Karpas-422 (cell line): Measurements from ENCODE around the gene DMD. TPM values are rescaled to one million over a fixed set of nuclear protein-coding genes. Genes with fewer than 3 reads are reported as not detected.
A peak's percentile ranks its signal among the peaks of the same experiment; 100 is the strongest.
"Not testable (repeated sequence)": the region's sequence is repeated elsewhere in the genome, so short reads cannot be mapped to it uniquely, and the experiment has no call there.

Experiments
- DNase-seq: peaks from one replicate; pipeline ENCODE4 v3.0.0-alpha.2; 2015
- H2AFZ ChIP-seq: fragments of 200-600 bp; sonication (generic); 2 replicates; pipeline ENCODE4 v1.6.1; 2014; ENCODE audit warnings: antibody characterized with exemption, low read length, mixed read lengths
- H3K27ac ChIP-seq: fragments of 200-600 bp; sonication (generic); 2 replicates; pipeline ENCODE4 v1.5.1; 2014; ENCODE audit warnings: mild to moderate bottlenecking, low read length, moderate library complexity
- H3K27me3 ChIP-seq: fragments of 200-600 bp; sonication (generic); 2 replicates; pipeline ENCODE4 v1.6.1; 2014; ENCODE audit warnings: low read length, mixed read lengths
- H3K36me3 ChIP-seq: fragments of 200-600 bp; sonication (generic); 2 replicates; pipeline ENCODE4 v1.6.1; 2014; ENCODE audit warnings: low read length, mixed read lengths; ENCODE audit not compliant: insufficient read depth
- H3K4me1 ChIP-seq: fragments of 200-600 bp; sonication (generic); 2 replicates; pipeline ENCODE4 v1.6.1; 2014; ENCODE audit warnings: mild to moderate bottlenecking, low read length, mixed read lengths
- H3K4me2 ChIP-seq: fragments of 200-600 bp; sonication (generic); 2 replicates; pipeline ENCODE4 v1.6.1; 2014; ENCODE audit warnings: low read length, low read depth, mild to moderate bottlenecking; ENCODE audit not compliant: poor library complexity, severe bottlenecking
- H3K4me3 ChIP-seq: fragments of 200-600 bp; sonication (generic); 2 replicates; pipeline ENCODE4 v1.5.1; 2014; ENCODE audit warnings: mild to moderate bottlenecking, antibody characterized with exemption, low read length, mixed read lengths
- H3K79me2 ChIP-seq: fragments of 200-600 bp; sonication (generic); 2 replicates; pipeline ENCODE4 v1.6.1; 2014; ENCODE audit warnings: mild to moderate bottlenecking, low read length, mixed read lengths
- H3K9ac ChIP-seq: fragments of 200-600 bp; sonication (generic); 2 replicates; pipeline ENCODE4 v1.6.0; 2014; ENCODE audit warnings: low read length
- H3K9me2 ChIP-seq: fragments of 200-600 bp; sonication (generic), shearing (Covaris generic); replicated peaks from 2 replicates; pipeline ENCODE4 v1.6.0; 2014; ENCODE audit warnings: mild to moderate bottlenecking, low read length, moderate library complexity; ENCODE audit not compliant: insufficient read depth
- H3K9me3 ChIP-seq: fragments of 300-700, 200-600 bp; sonication (generic); 2 replicates; pipeline ENCODE4 v1.6.1; 2014; ENCODE audit warnings: low read length, mixed read lengths
- H4K20me1 ChIP-seq: fragments of 200-600 bp; sonication (generic); 2 replicates; pipeline ENCODE4 v1.6.1; 2014; ENCODE audit warnings: mild to moderate bottlenecking, antibody characterized with exemption, low read length, low read depth; ENCODE audit not compliant: insufficient read depth
- total RNA-seq: library from RNA; depleted of rRNA; stranded (reverse); fragments of >200 nt; shearing (Covaris generic); gene quantifications from 2 replicates; pipeline ENCODE4 v1.2.3, GENCODE V29; 2014; ENCODE audit warnings: low replicate concordance

The DMD gene
- total RNA-seq, 1 experiment from 2014 or later = not detected

DNA sequence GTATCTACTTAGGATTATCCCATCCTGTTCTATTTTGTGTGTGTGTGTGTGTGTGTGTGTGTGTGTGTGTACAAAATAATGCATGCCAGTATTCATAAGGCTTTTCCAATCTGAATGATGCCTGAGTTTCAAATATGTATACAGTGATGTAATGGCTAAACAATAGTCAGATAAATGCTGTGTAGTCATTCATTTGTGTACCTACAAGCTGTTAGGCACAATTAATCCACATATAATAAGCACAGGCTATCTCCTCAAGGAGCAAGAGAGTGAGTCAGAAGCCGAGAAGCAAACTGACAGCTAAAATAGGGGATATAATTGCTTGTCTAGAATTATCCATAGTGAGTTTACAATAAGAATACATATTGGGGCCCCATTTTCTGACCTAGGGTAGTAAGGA lies 15.7 kb downstream of the DMD start:
- peaks cover 10% of the 10 kb centered on the region for H3K9me3 ChIP-seq
- H3K4me1 ChIP-seq = 0 out of 2 replicates have a peak, but pooled peaks cover 4% of the 10 kb centered on the region
- no peaks in the 10 kb centered on the region for H3K9me2 ChIP-seq
- no peaks in the 10 kb centered on the region for H3K27me3 ChIP-seq
- no peak overlapping the region for H3K27ac ChIP-seq
- H3K9ac ChIP-seq = no peak overlapping the region
- H4K20me1 ChIP-seq = no peaks in the 10 kb centered on the region
- no peaks in the 10 kb centered on the region for H3K36me3 ChIP-seq
- H3K79me2 ChIP-seq = no peaks in the 10 kb centered on the region
- no peak overlapping the region for H3K4me3 ChIP-seq
- no peak for DNase-seq
- no peak overlapping the region for H2AFZ ChIP-seq
- no peak overlapping the region for H3K4me2 ChIP-seq

- Histone ChIP-seq H3K9me3 (peaks cover 10% of the 10 kb centered on the region), H3K9ac (no peak overlapping the region), H2AFZ (no peak overlapping the region)
Observed at GRCh38 chrX:33194876-33195433, 16.4 kb downstream of the DMD start.

DNA sequence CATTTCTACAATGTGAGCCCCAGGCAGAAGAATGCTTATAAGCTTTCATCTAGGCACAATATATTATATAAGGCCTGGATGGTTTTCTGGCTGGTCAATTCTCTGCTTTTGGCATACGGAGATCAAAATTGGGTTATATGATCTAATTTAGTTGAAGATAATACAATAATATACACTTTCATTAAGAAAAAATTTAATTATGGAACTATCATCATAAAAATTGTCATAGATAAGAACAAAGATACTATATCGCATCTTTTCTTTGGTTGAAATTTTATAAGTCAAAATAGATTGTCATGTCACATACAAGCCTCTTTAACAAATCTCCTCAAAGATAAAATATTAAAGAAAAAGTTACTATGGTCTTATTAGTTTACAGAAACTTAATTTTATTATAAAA lies 17.1 kb downstream of the DMD start:
- Histone ChIP-seq H3K9me2 (no peaks in the 10 kb centered on the region), H3K4me3 (no peak overlapping the region), H3K27ac (no peak overlapping the region), H3K9me3 (peaks cover 10% of the 10 kb centered on the region), H3K36me3 (no peaks in the 10 kb centered on the region), H3K79me2 (no peaks in the 10 kb centered on the region), H3K27me3 (no peaks in the 10 kb centered on the region), H3K4me2 (no peak overlapping the region), H3K4me1 (peaks cover 3% of the 10 kb centered on the region; the same call in 1 of the 2 replicates), H2AFZ (no peak overlapping the region), H3K9ac (no peak overlapping the region), H4K20me1 (no peaks in the 10 kb centered on the region)
- DNase-seq = no peak

More at GRCh38 chrX:33194876-33195433, 16.4 kb downstream of the DMD start:
- H3K27ac ChIP-seq = no peak overlapping the region
- no peaks in the 10 kb centered on the region for H3K36me3 ChIP-seq
- H4K20me1 ChIP-seq = no peaks in the 10 kb centered on the region
- no peak overlapping the region for H3K4me2 ChIP-seq
- no peaks in the 10 kb centered on the region for H3K79me2 ChIP-seq
- no peaks in the 10 kb centered on the region for H3K9me2 ChIP-seq
- DNase-seq = no peak
- peaks cover 5% of the 10 kb centered on the region; the same call in 1 of the 2 replicates for H3K4me1 ChIP-seq
- no peak overlapping the region for H3K4me3 ChIP-seq
- H3K27me3 ChIP-seq = no peaks in the 10 kb centered on the region

- no peaks in the 10 kb centered on the region for H3K9me2 ChIP-seq
- H4K20me1 ChIP-seq = no peaks in the 10 kb centered on the region
- no peak for DNase-seq
- no peak overlapping the region for H3K4me3 ChIP-seq
- no peak overlapping the region for H3K4me2 ChIP-seq
- H3K9me3 ChIP-seq = no peaks in the 10 kb centered on the region
- H3K4me1 ChIP-seq = peaks cover 8% of the 10 kb centered on the region
- no peak overlapping the region for H3K9ac ChIP-seq
- no peak overlapping the region for H2AFZ ChIP-seq
- H3K79me2 ChIP-seq = no peaks in the 10 kb centered on the region
- H3K36me3 ChIP-seq = no peaks in the 10 kb centered on the region
- no peaks in the 10 kb centered on the region for H3K27me3 ChIP-seq
- H3K27ac ChIP-seq = no peak overlapping the region
Observed at GRCh38 chrX:33190016-33190415, 21.3 kb downstream of the DMD start.

DNA sequence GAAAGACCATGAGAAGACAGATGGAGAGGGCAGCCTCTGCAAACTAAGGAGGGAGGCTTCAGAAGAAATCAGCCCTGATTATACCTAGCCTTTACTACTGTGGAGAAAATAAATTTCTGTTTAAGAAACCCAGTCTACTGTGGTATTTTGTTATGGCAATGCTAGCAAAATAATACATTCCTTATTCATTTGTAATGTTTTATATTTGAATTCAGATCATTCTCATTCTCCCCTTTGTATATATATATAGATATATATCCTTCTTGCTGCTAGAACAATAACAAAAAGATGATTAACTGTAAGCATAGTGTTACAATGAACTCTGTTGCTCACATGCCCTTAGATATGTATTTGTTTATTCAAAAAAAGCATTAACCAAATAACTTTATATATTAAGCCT lies 22.5 kb downstream of the DMD start:
- Histone ChIP-seq H3K27ac (no peak overlapping the region), H3K36me3 (no peaks in the 10 kb centered on the region), H3K4me3 (no peak overlapping the region), H4K20me1 (no peaks in the 10 kb centered on the region), H3K9me2 (no peaks in the 10 kb centered on the region), H3K79me2 (no peaks in the 10 kb centered on the region), H3K9ac (no peak overlapping the region), H3K27me3 (no peaks in the 10 kb centered on the region), H3K9me3 (no peaks in the 10 kb centered on the region), H3K4me1 (peaks cover 12% of the 10 kb centered on the region), H2AFZ (no peak overlapping the region), H3K4me2 (no peak overlapping the region)
- no peak for DNase-seq

- no peak for DNase-seq
- no peak overlapping the region for H3K4me3 ChIP-seq
- H3K4me1 ChIP-seq = peaks cover 18% of the 10 kb centered on the region
- H3K9me3 ChIP-seq = no peaks in the 10 kb centered on the region
- no peak overlapping the region for H3K27ac ChIP-seq
- H4K20me1 ChIP-seq = no peaks in the 10 kb centered on the region
- H3K9ac ChIP-seq = no peak overlapping the region
- no peaks in the 10 kb centered on the region for H3K9me2 ChIP-seq
- no peaks in the 10 kb centered on the region for H3K36me3 ChIP-seq
- H3K79me2 ChIP-seq = no peaks in the 10 kb centered on the region
- H3K4me2 ChIP-seq = no peak overlapping the region
- H2AFZ ChIP-seq = peak overlapping the region; percentile 62; the same call in 1 of the 2 replicates
- H3K27me3 ChIP-seq = no peaks in the 10 kb centered on the region
Observed at GRCh38 chrX:33188286-33188685, 23.1 kb downstream of the DMD start.

- DNase-seq, H3K9me3 ChIP-seq, H3K9me2 ChIP-seq, H4K20me1 ChIP-seq, H3K9ac ChIP-seq, H3K4me2 ChIP-seq, H2AFZ ChIP-seq, H3K27me3 ChIP-seq, H3K36me3 ChIP-seq, H3K27ac ChIP-seq, H3K4me3 ChIP-seq, H3K79me2 ChIP-seq: not testable (repeated sequence)
- peaks cover 27% of the 10 kb centered on the region for H3K4me1 ChIP-seq
Observed at GRCh38 chrX:33184803-33185202, 26.5 kb downstream of the DMD start.

- Histone ChIP-seq H3K4me3 (no peak overlapping the region), H4K20me1 (no peaks in the 10 kb centered on the region), H2AFZ (peak overlapping the region; percentile 53; the same call in 1 of the 2 replicates), H3K9me2 (no peaks in the 10 kb centered on the region), H3K9me3 (no peaks in the 10 kb centered on the region), H3K27ac (peak overlapping the region; percentile 82), H3K79me2 (no peaks in the 10 kb centered on the region), H3K27me3 (no peaks in the 10 kb centered on the region), H3K4me2 (peak overlapping the region; percentile 51), H3K36me3 (no peaks in the 10 kb centered on the region), H3K9ac (peak overlapping the region; percentile 19; the same call in 1 of the 2 replicates), H3K4me1 (peaks cover 33% of the 10 kb centered on the region)
- DNase-seq = peak; percentile 86
Observed at GRCh38 chrX:33183361-33183760, 28.0 kb downstream of the DMD start.
